IgD-negative memory B cell (primary cell): ENCODE measurements around the gene TBC1D22A. TPM values are rescaled to one million over a fixed set of nuclear protein-coding genes. Genes with fewer than 3 reads are reported as not detected.
"Not testable (repeated sequence)": the region's sequence is repeated elsewhere in the genome, so short reads cannot be mapped to it uniquely, and the experiment has no call there.

Experiments used
- H3K27ac Mint-ChIP-seq, 3 donors: one replicate each; pipeline ENCODE4 v1.8.0; 2020 to 2022; ENCODE audit warnings: mild to moderate bottlenecking in 3 of 3, mixed read lengths in 3 of 3, moderate library complexity in 1 of 3
- H3K27me3 Mint-ChIP-seq: one replicate; pipeline ENCODE4 v1.8.0; 2021; ENCODE audit warnings: mixed read lengths
- H3K36me3 Mint-ChIP-seq: one replicate; pipeline ENCODE4 v1.8.0; 2020; ENCODE audit warnings: mild to moderate bottlenecking, mixed read lengths
- H3K4me1 Mint-ChIP-seq, 3 donors: one replicate each; pipeline ENCODE4 v1.8.0; 2020 to 2022; ENCODE audit warnings: mixed read lengths in 3 of 3, mild to moderate bottlenecking in 1 of 3
- H3K4me3 Mint-ChIP-seq, 4 donors: one replicate each; pipeline ENCODE4 v1.8.0; 2020 to 2022; ENCODE audit warnings: mild to moderate bottlenecking in 4 of 4, mixed read lengths in 4 of 4, moderate library complexity in 3 of 4
- H3K9me3 Mint-ChIP-seq, 3 donors: one replicate each; pipeline ENCODE4 v1.8.0; 2020 to 2021; ENCODE audit warnings: mixed read lengths in 3 of 3, mild to moderate bottlenecking in 1 of 3
- polyA plus RNA-seq: library from polyadenylated mRNA; unstranded; fragments of 300-500 nt; fragmentation: Illumina TruSeq; gene quantifications from one replicate; pipeline ENCODE4 v1.2.3, GENCODE V29; 2021

TBC1D22A gene
- polyA plus RNA-seq, 1 donor from 2014 or later: 64.3 TPM

- Mint-ChIP-seq H3K27ac (peak overlapping the region; percentile 19 to 95 (median 68)), H3K4me3 (no peak overlapping the region), H3K27me3 (no peaks in the 10 kb centered on the region), H3K4me1 (peaks cover 19 to 26% (median 24%) of the 10 kb centered on the region in 3 donors), H3K36me3 (peaks cover 3% of the 10 kb centered on the region), H3K9me3 (no peaks in the 10 kb centered on the region)
Observed at GRCh38 chr22:46969491-46969890, 207.0 kb downstream of the TBC1D22A start.

GRCh38 chr22:46969961-46970360 is 207.5 kb downstream of the TBC1D22A start:
- Mint-ChIP-seq H3K36me3 (peaks cover 3% of the 10 kb centered on the region), H3K27ac (peak overlapping the region; percentile 19 to 95 (median 92)), H3K9me3 (no peaks in the 10 kb centered on the region), H3K4me3 (peak overlapping the region in 2 of 4 donors; percentile 52 to 82), H3K4me1 (peaks cover 19 to 26% (median 24%) of the 10 kb centered on the region in 3 donors), H3K27me3 (no peaks in the 10 kb centered on the region)

GRCh38 chr22:46970411-46971098 is 208.1 kb downstream of the TBC1D22A start:
- peaks cover 3% of the 10 kb centered on the region for H3K36me3 Mint-ChIP-seq
- no peaks in the 10 kb centered on the region for H3K27me3 Mint-ChIP-seq
- H3K4me3 Mint-ChIP-seq: peak overlapping the region in 2 of 4 donors; percentile 52 to 82
- H3K9me3 Mint-ChIP-seq: no peaks in the 10 kb centered on the region
- H3K4me1 Mint-ChIP-seq: peaks cover 19 to 26% (median 24%) of the 10 kb centered on the region in 3 donors
- H3K27ac Mint-ChIP-seq: peak overlapping the region; percentile 19 to 95 (median 92)

GRCh38 chr22:46971099-46971763 is 208.8 kb downstream of the TBC1D22A start:
- Mint-ChIP-seq H3K9me3 (no peaks in the 10 kb centered on the region), H3K27ac (peak overlapping the region in 1 of 3 donors; percentile 95), H3K36me3 (peaks cover 3% of the 10 kb centered on the region), H3K4me3 (peak overlapping the region in 1 of 4 donors; percentile 37), H3K27me3 (no peaks in the 10 kb centered on the region), H3K4me1 (peaks cover 19 to 29% (median 21%) of the 10 kb centered on the region in 3 donors)

GRCh38 chr22:46971764-46972125 is 209.3 kb downstream of the TBC1D22A start:
- H3K4me3 Mint-ChIP-seq: no peak overlapping the region
- H3K36me3 Mint-ChIP-seq: peaks cover 4% of the 10 kb centered on the region
- H3K27me3 Mint-ChIP-seq: no peaks in the 10 kb centered on the region
- no peaks in the 10 kb centered on the region for H3K9me3 Mint-ChIP-seq
- H3K4me1 Mint-ChIP-seq: peaks cover 19 to 29% (median 20%) of the 10 kb centered on the region in 3 donors
- no peak overlapping the region for H3K27ac Mint-ChIP-seq

GRCh38 chr22:46972256-46972655 is 209.8 kb downstream of the TBC1D22A start:
- Mint-ChIP-seq H3K4me1 (peaks cover 20 to 28% (median 20%) of the 10 kb centered on the region in 3 donors), H3K36me3 (peaks cover 5% of the 10 kb centered on the region), H3K27me3 (no peaks in the 10 kb centered on the region), H3K9me3 (no peaks in the 10 kb centered on the region), H3K27ac (no peak overlapping the region), H3K4me3 (no peak overlapping the region)

GRCh38 chr22:46972901-46973831 is 210.7 kb downstream of the TBC1D22A start:
- no peaks in the 10 kb centered on the region for H3K9me3 Mint-ChIP-seq

GRCh38 chr22:46974077-46974476 is 211.6 kb downstream of the TBC1D22A start:
- H3K4me1 Mint-ChIP-seq: peaks cover 15 to 25% (median 17%) of the 10 kb centered on the region in 3 donors
- no peaks in the 10 kb centered on the region for H3K9me3 Mint-ChIP-seq
- H3K27ac Mint-ChIP-seq: no peak overlapping the region
- H3K4me3 Mint-ChIP-seq: no peak overlapping the region
- H3K27me3 Mint-ChIP-seq: no peaks in the 10 kb centered on the region
- peaks cover 6% of the 10 kb centered on the region for H3K36me3 Mint-ChIP-seq

More at GRCh38 chr22:46972901-46973831, 210.7 kb downstream of the TBC1D22A start:
- H3K27ac Mint-ChIP-seq: no peak overlapping the region
- H3K36me3 Mint-ChIP-seq: peaks cover 6% of the 10 kb centered on the region
- no peak overlapping the region for H3K4me3 Mint-ChIP-seq
- no peaks in the 10 kb centered on the region for H3K27me3 Mint-ChIP-seq
- H3K4me1 Mint-ChIP-seq: peaks cover 20 to 25% (median 21%) of the 10 kb centered on the region in 3 donors

- peaks cover 9% of the 10 kb centered on the region for H3K36me3 Mint-ChIP-seq
- no peak overlapping the region for H3K4me3 Mint-ChIP-seq
- H3K27ac Mint-ChIP-seq: no peak overlapping the region
- no peaks in the 10 kb centered on the region for H3K9me3 Mint-ChIP-seq
- H3K27me3 Mint-ChIP-seq: no peaks in the 10 kb centered on the region
- H3K4me1 Mint-ChIP-seq: peaks cover 6 to 18% (median 9%) of the 10 kb centered on the region in 3 donors
Observed at GRCh38 chr22:46974631-46975585, 212.5 kb downstream of the TBC1D22A start.

- Mint-ChIP-seq H3K27ac (no peak overlapping the region), H3K27me3 (no peaks in the 10 kb centered on the region), H3K9me3 (no peaks in the 10 kb centered on the region), H3K4me3 (no peak overlapping the region), H3K36me3 (peaks cover 9% of the 10 kb centered on the region), H3K4me1 (peaks cover 0 to 13% (median 3%) of the 10 kb centered on the region in 3 donors)
Observed at GRCh38 chr22:46976143-46976542, 213.7 kb downstream of the TBC1D22A start.

- peaks cover 0 to 14% (median 2%) of the 10 kb centered on the region in 3 donors for H3K4me1 Mint-ChIP-seq
- no peak overlapping the region for H3K27ac Mint-ChIP-seq
- H3K9me3 Mint-ChIP-seq: no peaks in the 10 kb centered on the region
- peak overlapping the region in 1 of 4 donors; percentile 63 for H3K4me3 Mint-ChIP-seq
- H3K27me3 Mint-ChIP-seq: no peaks in the 10 kb centered on the region
- peaks cover 9% of the 10 kb centered on the region for H3K36me3 Mint-ChIP-seq
Observed at GRCh38 chr22:46976598-46976997, 214.1 kb downstream of the TBC1D22A start.

GRCh38 chr22:46977656-46978343 is 215.3 kb downstream of the TBC1D22A start:
- Mint-ChIP-seq H3K4me1 (peaks cover 0 to 16% (median 2%) of the 10 kb centered on the region in 3 donors), H3K4me3 (no peak overlapping the region), H3K27me3 (no peaks in the 10 kb centered on the region), H3K27ac (no peak overlapping the region), H3K9me3 (no peaks in the 10 kb centered on the region), H3K36me3 (peaks cover 8% of the 10 kb centered on the region)

GRCh38 chr22:46978668-46979067 is 216.2 kb downstream of the TBC1D22A start:
- H3K9me3 Mint-ChIP-seq, H3K27ac Mint-ChIP-seq, H3K36me3 Mint-ChIP-seq, H3K27me3 Mint-ChIP-seq: not testable (repeated sequence)
- H3K4me3 Mint-ChIP-seq: peak overlapping the region in 1 of 4 donors; percentile 27
- H3K4me1 Mint-ChIP-seq: peaks cover 2 to 16% (median 2%) of the 10 kb centered on the region in 3 donors
